Upper lobe of right lung (tissue), 1 donor: ENCODE results near the gene MCM10. TPM values are rescaled to one million over a fixed set of nuclear protein-coding genes. Genes with fewer than 3 reads are reported as not detected.

ENCODE experiments used
- ATAC-seq: fragments of 200-7000 bp; cut with Tn5 transposase; one replicate; pipeline ENCODE4 v1.9.1; 2020; ENCODE audit warnings: mild to moderate bottlenecking, moderate library complexity
- DNase-seq: peaks from one replicate; pipeline ENCODE4 v3.0.0-alpha.2; 2020
- H3K27ac ChIP-seq: fragments of 200-600 bp; one replicate; pipeline ENCODE4 v1.8.0; 2022
- H3K27me3 ChIP-seq: fragments of 200-600 bp; one replicate; pipeline ENCODE4 v1.8.0; 2022; ENCODE audit warnings: mild to moderate bottlenecking
- H3K36me3 ChIP-seq: fragments of 200-600 bp; one replicate; pipeline ENCODE4 v1.8.0; 2022
- H3K4me1 ChIP-seq: fragments of 200-600 bp; one replicate; pipeline ENCODE4 v1.8.0; 2022
- H3K4me3 ChIP-seq: fragments of 200-600 bp; one replicate; pipeline ENCODE4 v1.8.0; 2022; ENCODE audit warnings: mild to moderate bottlenecking
- H3K9me3 ChIP-seq: fragments of 200-600 bp; one replicate; pipeline ENCODE4 v1.8.0; 2022
- intact Hi-C: fragments of 100-400 bp; cut with DNase I; formaldehyde crosslinking; loops from one replicate; pipeline ENCODE4 v1.11.0; 2022
- total RNA-seq: library from RNA; stranded (reverse); fragmentation: NEBNext Ultra II Directional; extraction: Animal tissue kit (Norgen Biotek cat#: 25700); gene quantifications from one replicate; pipeline ENCODE4 v1.2.1, GENCODE V29; 2021
- TF ChIP-seq, protein P1 (sequence below): fragments of 200-600 bp; IDR thresholded peaks from one replicate; pipeline ENCODE4 v1.8.0; 2022; ENCODE audit warnings: antibody characterized with exemption
- donor health status: DM: no; HTN: yes; CAD: no; lungs with severe emphysema.

MCM10 gene
- total RNA-seq, 1 donor from 2014 or later, result 0.78 TPM

DNA sequence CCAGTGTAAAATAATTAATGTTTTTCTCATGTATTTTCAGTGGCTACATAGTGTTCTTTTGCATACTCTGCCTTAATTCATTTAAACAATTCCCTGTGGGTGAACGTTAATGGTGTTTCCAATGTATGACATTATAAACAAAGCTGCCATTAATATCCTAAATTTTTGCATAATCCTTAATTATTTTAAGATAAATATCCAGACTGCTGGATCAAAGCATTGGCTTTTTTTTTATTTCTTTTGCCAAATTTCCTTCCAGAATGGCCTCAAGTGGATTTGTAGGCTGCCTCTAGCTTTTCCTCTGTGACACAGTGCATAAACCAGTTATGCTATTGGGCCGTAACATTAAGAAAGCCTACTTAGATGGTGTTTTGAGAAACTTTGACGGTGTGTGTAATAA is 29.5 kb downstream of the MCM10 start:
- Histone ChIP-seq H3K4me3 (no peak overlapping the region), H3K36me3 (no peaks in the 10 kb centered on the region), H3K4me1 (no peaks in the 10 kb centered on the region), H3K27me3 (no peaks in the 10 kb centered on the region), H3K9me3 (no peaks in the 10 kb centered on the region), H3K27ac (no peak overlapping the region)
- intact Hi-C loops, result no loop called here
- ATAC-seq (no peak), DNase-seq (no peak)
- TF ChIP-seq, protein P1, sequence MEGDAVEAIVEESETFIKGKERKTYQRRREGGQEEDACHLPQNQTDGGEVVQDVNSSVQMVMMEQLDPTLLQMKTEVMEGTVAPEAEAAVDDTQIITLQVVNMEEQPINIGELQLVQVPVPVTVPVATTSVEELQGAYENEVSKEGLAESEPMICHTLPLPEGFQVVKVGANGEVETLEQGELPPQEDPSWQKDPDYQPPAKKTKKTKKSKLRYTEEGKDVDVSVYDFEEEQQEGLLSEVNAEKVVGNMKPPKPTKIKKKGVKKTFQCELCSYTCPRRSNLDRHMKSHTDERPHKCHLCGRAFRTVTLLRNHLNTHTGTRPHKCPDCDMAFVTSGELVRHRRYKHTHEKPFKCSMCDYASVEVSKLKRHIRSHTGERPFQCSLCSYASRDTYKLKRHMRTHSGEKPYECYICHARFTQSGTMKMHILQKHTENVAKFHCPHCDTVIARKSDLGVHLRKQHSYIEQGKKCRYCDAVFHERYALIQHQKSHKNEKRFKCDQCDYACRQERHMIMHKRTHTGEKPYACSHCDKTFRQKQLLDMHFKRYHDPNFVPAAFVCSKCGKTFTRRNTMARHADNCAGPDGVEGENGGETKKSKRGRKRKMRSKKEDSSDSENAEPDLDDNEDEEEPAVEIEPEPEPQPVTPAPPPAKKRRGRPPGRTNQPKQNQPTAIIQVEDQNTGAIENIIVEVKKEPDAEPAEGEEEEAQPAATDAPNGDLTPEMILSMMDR, result no peak

DNA sequence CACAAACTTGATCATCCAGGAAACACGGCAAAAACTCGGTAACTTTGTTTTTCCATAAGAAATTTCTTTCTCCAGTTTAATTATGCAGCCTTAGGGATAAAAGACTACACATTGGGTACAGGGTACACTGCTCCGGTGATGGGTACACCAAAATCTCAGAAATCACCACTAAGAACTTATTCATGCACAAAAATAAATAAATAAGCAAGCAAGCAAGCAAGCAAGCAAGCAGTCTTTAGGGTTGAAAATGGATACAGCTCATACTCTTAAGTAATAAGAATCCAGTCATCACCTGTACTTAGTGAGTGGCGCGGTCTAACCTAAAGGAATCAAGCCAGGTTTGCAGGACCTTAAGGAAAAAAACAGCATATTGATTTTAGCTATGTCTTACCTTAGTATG is 30.0 kb downstream of the MCM10 start:
- Histone ChIP-seq H3K4me3 (no peak overlapping the region), H3K27me3 (no peaks in the 10 kb centered on the region), H3K27ac (no peak overlapping the region), H3K9me3 (no peaks in the 10 kb centered on the region), H3K36me3 (no peaks in the 10 kb centered on the region), H3K4me1 (no peaks in the 10 kb centered on the region)
- no peak for ATAC-seq
- intact Hi-C loops, result no loop called here
- TF ChIP-seq, protein P1, result no peak
- DNase-seq, result no peak

DNA sequence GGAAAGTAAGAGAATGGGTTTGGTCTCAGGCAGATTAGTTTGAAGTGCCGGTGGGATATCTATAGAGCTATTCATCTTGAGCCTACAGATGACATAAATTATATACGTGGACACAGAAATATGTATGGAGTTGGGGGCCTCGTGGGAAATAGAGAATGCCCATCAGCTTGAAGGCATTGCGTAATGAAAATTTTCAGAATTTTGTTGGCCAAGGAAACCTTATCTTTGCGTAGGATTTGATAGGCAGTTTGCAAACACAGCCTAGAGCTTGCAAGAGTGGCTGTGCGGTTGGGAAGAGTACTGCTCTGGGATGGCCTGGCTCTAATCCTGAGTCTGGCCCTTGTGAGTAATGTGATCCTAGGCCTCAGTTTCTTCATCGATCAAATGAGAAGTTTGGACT is 32.3 kb downstream of the MCM10 start:
- Histone ChIP-seq H3K27me3 (no peaks in the 10 kb centered on the region), H3K4me3 (no peak overlapping the region), H3K27ac (no peak overlapping the region), H3K9me3 (no peaks in the 10 kb centered on the region), H3K4me1 (no peaks in the 10 kb centered on the region), H3K36me3 (no peaks in the 10 kb centered on the region)
- ATAC-seq, result no peak
- TF ChIP-seq, protein P1, result no peak
- no peak for DNase-seq
- intact Hi-C loops, result no loop called here

DNA sequence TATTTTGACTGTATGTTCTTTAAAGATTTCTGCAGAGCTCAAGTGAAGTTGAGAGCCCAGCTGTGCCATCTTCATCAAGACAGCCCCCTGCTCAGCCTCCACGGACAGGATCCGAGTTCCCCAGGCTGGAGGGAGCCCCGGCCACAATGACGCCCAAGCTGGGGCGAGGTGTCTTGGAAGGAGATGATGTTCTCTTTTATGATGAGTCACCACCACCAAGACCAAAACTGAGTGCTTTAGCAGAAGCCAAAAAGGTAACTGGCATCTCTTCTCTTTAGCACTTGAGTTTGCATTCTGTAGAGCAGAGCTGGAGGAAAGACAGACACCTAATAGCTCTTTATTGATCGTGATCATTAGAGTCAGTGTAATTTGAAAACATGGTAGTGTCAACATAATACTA is 33.7 kb downstream of the MCM10 start:
- no peak overlapping the region for H3K27ac ChIP-seq
- DNase-seq, result no peak
- no peaks in the 10 kb centered on the region for H3K36me3 ChIP-seq
- no peak for ATAC-seq
- TF ChIP-seq, protein P1, result no peak
- no peaks in the 10 kb centered on the region for H3K4me1 ChIP-seq
- intact Hi-C loops, result no loop called here
- H3K9me3 ChIP-seq, result no peaks in the 10 kb centered on the region
- H3K27me3 ChIP-seq, result no peaks in the 10 kb centered on the region
- no peak overlapping the region for H3K4me3 ChIP-seq

DNA sequence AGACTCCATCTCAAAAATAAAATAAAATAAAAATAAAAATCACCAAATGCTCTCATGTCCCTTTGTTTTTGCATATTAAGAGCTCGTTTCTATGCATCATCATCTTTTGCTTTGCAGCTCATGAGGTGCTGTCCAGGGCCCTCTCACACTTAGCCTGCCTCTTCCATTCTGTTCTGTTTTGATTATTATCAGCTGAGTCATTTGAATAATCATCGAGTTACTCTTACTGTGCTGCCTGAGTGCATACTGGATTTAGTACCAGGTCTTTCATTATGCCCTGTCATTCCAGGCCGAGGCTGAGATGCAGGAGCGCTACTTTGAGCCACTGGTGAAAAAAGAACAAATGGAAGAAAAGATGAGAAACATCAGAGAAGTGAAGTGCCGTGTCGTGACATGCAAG is 39.8 kb downstream of the MCM10 start:
- no peaks in the 10 kb centered on the region for H3K4me1 ChIP-seq
- ATAC-seq (no peak), DNase-seq (no peak)
- H3K27ac ChIP-seq, result no peak overlapping the region
- TF ChIP-seq, protein P1, result no peak
- H3K27me3 ChIP-seq, result no peaks in the 10 kb centered on the region
- H3K4me3 ChIP-seq, result no peak overlapping the region
- intact Hi-C loops, result no loop called here
- no peaks in the 10 kb centered on the region for H3K36me3 ChIP-seq
- no peaks in the 10 kb centered on the region for H3K9me3 ChIP-seq

DNA sequence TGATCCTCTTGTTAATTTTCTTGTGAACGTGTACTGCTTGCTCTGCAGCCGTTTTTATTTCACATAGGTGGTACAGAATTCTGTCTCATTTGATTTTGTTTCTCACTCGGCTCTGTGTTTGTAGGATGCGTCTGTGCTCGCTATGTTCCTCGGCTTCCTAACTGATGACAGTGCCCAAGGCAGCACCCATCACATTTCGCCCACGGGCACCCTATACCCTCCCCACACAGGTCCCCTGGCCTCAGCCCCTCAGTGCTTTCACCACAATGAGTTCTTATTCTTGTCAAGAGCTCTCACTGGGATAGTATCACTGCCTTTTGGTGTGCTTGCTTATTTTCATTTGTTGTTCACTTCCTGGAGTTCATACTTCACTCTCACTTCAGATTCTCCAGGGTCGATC is 44.7 kb downstream of the MCM10 start:
- DNase-seq (no peak), ATAC-seq (no peak)
- Histone ChIP-seq H3K9me3 (no peaks in the 10 kb centered on the region), H3K36me3 (no peaks in the 10 kb centered on the region), H3K27ac (no peak overlapping the region), H3K27me3 (no peaks in the 10 kb centered on the region), H3K4me3 (no peak overlapping the region), H3K4me1 (no peaks in the 10 kb centered on the region)
- TF ChIP-seq, protein P1, result no peak
- intact Hi-C loops, result no loop called here
